Measurements from ENCODE around the gene RICTOR. TPM values are rescaled to one million over a fixed set of nuclear protein-coding genes. Genes with fewer than 3 reads are reported as not detected.

Gene RICTOR
- polyA plus RNA-seq, 1 donor from 2014 or later, result 12.9 TPM

DNA sequence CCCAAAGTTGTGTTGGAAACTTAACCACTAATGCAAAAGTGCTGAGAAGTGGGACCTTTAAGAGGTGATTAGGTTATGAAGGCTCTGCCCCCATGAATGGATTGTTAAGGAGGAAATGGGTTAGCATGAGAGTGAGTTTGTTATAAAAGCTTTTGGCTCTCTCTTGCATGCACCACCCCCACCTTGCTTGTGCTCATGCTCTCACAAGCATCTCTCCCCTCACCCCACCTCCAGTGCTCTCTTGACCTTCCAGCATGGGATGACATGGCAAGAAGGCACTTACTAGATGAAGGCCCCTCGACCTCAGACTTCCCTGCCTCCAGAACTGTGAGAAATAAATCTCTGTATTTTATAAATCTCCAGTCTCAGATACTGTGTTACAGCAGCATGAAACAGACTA is 52.8 kb downstream of the RICTOR start:
- H3K27me3 ChIP-seq (ENCODE audit: insufficient read depth, low read depth, low read length), result no peaks in the 10 kb centered on the region
- no peak overlapping the region for H3K27ac ChIP-seq (ENCODE audit: low read length)
- no peaks in the 10 kb centered on the region for H3K36me3 ChIP-seq (ENCODE audit: insufficient read depth, low read length)
- H3K4me3 ChIP-seq (ENCODE audit: low read length), result no peak overlapping the region
- H3K4me2 ChIP-seq (ENCODE audit: low read length), result no peak overlapping the region
- H3K79me2 ChIP-seq (replicated peaks; ENCODE audit: insufficient read depth, low read length), result peaks cover 2% of the 10 kb centered on the region
- H3K9me2 ChIP-seq (ENCODE audit: insufficient read depth, low read length), result no peaks in the 10 kb centered on the region
- H2AFZ ChIP-seq (ENCODE audit: low read depth, low read length), result no peak overlapping the region
- H3K9me3 ChIP-seq (ENCODE audit: low read length), result no peaks in the 10 kb centered on the region
- no peak for TF ChIP-seq EZH2 (IDR thresholded peaks at IDR 0.05; ENCODE audit: borderline replicate concordance, insufficient read depth, low read length, poor library complexity, severe bottlenecking)
- TF ChIP-seq, protein P1, sequence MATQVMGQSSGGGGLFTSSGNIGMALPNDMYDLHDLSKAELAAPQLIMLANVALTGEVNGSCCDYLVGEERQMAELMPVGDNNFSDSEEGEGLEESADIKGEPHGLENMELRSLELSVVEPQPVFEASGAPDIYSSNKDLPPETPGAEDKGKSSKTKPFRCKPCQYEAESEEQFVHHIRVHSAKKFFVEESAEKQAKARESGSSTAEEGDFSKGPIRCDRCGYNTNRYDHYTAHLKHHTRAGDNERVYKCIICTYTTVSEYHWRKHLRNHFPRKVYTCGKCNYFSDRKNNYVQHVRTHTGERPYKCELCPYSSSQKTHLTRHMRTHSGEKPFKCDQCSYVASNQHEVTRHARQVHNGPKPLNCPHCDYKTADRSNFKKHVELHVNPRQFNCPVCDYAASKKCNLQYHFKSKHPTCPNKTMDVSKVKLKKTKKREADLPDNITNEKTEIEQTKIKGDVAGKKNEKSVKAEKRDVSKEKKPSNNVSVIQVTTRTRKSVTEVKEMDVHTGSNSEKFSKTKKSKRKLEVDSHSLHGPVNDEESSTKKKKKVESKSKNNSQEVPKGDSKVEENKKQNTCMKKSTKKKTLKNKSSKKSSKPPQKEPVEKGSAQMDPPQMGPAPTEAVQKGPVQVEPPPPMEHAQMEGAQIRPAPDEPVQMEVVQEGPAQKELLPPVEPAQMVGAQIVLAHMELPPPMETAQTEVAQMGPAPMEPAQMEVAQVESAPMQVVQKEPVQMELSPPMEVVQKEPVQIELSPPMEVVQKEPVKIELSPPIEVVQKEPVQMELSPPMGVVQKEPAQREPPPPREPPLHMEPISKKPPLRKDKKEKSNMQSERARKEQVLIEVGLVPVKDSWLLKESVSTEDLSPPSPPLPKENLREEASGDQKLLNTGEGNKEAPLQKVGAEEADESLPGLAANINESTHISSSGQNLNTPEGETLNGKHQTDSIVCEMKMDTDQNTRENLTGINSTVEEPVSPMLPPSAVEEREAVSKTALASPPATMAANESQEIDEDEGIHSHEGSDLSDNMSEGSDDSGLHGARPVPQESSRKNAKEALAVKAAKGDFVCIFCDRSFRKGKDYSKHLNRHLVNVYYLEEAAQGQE (IDR thresholded peaks at IDR 0.05; ENCODE audit: borderline replicate concordance), result no peak
- H4K20me1 ChIP-seq (ENCODE audit: insufficient read depth), result no peaks in the 10 kb centered on the region
- no peak overlapping the region for H3K9ac ChIP-seq (ENCODE audit: low read length)
- H3F3A ChIP-seq (ENCODE audit: insufficient read depth, low read length, poor library complexity, severe bottlenecking), result no peaks in the 10 kb centered on the region

- Histone ChIP-seq H3K9me2 (ENCODE audit: insufficient read depth, low read length) (no peaks in the 10 kb centered on the region), H3K9me3 (ENCODE audit: low read length) (no peaks in the 10 kb centered on the region), H3K9ac (ENCODE audit: low read length) (no peak overlapping the region), H3K4me2 (ENCODE audit: low read length) (no peak overlapping the region), H4K20me1 (ENCODE audit: insufficient read depth) (no peaks in the 10 kb centered on the region), H3K27ac (ENCODE audit: low read length) (no peak overlapping the region), H3K36me3 (ENCODE audit: insufficient read depth, low read length) (no peaks in the 10 kb centered on the region), H3F3A (ENCODE audit: insufficient read depth, low read length, poor library complexity, severe bottlenecking) (no peaks in the 10 kb centered on the region), H3K79me2 (replicated peaks; ENCODE audit: insufficient read depth, low read length) (no peaks in the 10 kb centered on the region), H3K27me3 (ENCODE audit: insufficient read depth, low read depth, low read length) (no peaks in the 10 kb centered on the region), H2AFZ (ENCODE audit: low read depth, low read length) (no peak overlapping the region), H3K4me3 (ENCODE audit: low read length) (no peak overlapping the region)
- no peak for TF ChIP-seq EP300 (conservative IDR thresholded peaks at IDR 0.05; ENCODE audit: poor library complexity, severe bottlenecking)
- no peak for TF ChIP-seq EZH2 (IDR thresholded peaks at IDR 0.05; ENCODE audit: borderline replicate concordance, insufficient read depth, low read length, poor library complexity, severe bottlenecking)
- TF ChIP-seq SMC3 (conservative IDR thresholded peaks at IDR 0.05; ENCODE audit: poor library complexity), result no peak
- TF ChIP-seq POLR2AphosphoS5 (IDR thresholded peaks at IDR 0.05), result no peak
- no peak for TF ChIP-seq RAD21 (conservative IDR thresholded peaks at IDR 0.05)
- TF ChIP-seq MXI1 (conservative IDR thresholded peaks at IDR 0.05; ENCODE audit: poor library complexity, severe bottlenecking), result no peak
- TF ChIP-seq, protein P1 (IDR thresholded peaks at IDR 0.05; ENCODE audit: borderline replicate concordance), result no peak
- no peak for TF ChIP-seq CTCF (IDR thresholded peaks at IDR 0.05; ENCODE audit: poor library complexity, severe bottlenecking)
- no peak for TF ChIP-seq TAF1 (IDR thresholded peaks at IDR 0.05; ENCODE audit: low read depth)
Observed at GRCh38 chr5:39020458-39020857, 53.7 kb downstream of the RICTOR start.

All from neural cell (in vitro differentiated cells).